Retinal pigment epithelial cell (primary cell): ENCODE results near the gene PRIMPOL.
"Not testable (repeated sequence)": the region's sequence is repeated elsewhere in the genome, so short reads cannot be mapped to it uniquely, and the experiment has no call there.

Source experiments
- DNase-seq: peaks from one replicate; pipeline ENCODE4 v3.0.0-alpha.2; 2010; ENCODE audit warnings: low read depth
- H3K4me3 ChIP-seq: 2 replicates; pipeline ENCODE4 v1.5.1; 2011; ENCODE audit warnings: mild to moderate bottlenecking, low read length, control low read depth, moderate library complexity
- TF ChIP-seq, protein P1 (sequence below): conservative IDR thresholded peaks from 2 replicates; pipeline ENCODE4 v1.5.1; 2011; ENCODE audit warnings: low read depth, low read length, control low read depth, inconsistent platforms

The PRIMPOL gene

DNA sequence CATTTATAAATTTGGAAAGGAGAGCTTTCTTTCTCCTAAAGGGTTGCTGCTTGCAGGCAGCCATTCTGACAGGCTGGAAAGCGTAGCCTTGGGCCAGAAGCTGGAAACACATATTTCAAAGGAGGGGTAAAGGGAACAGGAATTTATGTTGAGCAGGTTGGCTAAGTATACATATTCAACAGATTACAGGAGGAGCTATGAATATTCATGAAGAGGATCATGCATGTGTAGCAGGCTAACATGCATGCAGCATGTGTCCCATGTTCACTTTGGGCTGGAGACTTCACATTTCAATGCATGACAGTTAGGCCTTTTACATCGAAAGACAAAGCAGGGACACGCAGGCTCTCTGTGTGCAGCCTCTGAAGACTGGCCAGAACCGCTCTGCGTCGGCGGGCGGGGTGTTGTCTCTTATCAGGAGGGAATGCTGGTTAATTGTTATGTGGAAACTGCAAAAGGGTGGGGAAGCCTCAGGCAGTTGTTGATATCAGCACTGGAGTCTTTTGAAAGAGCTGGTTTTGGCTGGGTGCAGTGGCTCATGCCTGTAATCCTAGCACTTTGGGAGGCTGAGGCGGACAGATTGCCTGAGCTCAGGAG lies 31.8 kb upstream of the PRIMPOL start:
- TF ChIP-seq, protein P1, sequence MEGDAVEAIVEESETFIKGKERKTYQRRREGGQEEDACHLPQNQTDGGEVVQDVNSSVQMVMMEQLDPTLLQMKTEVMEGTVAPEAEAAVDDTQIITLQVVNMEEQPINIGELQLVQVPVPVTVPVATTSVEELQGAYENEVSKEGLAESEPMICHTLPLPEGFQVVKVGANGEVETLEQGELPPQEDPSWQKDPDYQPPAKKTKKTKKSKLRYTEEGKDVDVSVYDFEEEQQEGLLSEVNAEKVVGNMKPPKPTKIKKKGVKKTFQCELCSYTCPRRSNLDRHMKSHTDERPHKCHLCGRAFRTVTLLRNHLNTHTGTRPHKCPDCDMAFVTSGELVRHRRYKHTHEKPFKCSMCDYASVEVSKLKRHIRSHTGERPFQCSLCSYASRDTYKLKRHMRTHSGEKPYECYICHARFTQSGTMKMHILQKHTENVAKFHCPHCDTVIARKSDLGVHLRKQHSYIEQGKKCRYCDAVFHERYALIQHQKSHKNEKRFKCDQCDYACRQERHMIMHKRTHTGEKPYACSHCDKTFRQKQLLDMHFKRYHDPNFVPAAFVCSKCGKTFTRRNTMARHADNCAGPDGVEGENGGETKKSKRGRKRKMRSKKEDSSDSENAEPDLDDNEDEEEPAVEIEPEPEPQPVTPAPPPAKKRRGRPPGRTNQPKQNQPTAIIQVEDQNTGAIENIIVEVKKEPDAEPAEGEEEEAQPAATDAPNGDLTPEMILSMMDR: no peak
- no peak for DNase-seq
- H3K4me3 ChIP-seq: no peak overlapping the region

DNA sequence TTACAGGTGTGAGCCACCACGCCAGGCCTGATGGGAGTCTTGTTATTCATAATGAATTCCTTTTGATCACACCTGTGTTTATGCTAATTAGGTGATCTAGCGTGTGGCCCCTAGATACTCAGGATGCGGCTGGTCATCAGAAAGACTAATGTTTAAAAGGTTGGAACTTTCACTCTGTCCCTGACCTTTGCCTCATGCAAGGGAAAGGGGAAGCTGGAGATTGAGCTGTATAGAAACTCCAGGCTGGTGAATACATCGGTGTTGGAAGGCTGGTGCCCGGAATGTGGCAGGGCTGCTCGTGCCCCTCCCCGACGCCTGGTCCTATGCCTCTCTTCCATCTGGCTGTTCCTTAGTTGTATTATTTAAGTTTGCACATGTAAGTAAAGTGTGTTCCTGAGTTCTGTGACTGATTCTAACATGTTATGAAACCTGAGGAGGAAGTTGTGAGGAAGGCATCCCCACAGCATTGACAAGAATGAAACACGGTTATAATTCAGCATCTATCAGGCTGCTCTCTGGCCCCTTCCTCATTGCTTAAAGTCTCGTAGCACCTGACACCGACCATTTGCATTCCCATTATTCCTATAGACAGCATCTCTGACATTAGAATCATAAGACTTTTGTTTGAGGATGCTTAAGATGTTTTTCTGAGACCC lies 29.2 kb upstream of the PRIMPOL start:
- TF ChIP-seq, protein P1: no peak
- DNase-seq: no peak
- H3K4me3 ChIP-seq: no peak overlapping the region

DNA sequence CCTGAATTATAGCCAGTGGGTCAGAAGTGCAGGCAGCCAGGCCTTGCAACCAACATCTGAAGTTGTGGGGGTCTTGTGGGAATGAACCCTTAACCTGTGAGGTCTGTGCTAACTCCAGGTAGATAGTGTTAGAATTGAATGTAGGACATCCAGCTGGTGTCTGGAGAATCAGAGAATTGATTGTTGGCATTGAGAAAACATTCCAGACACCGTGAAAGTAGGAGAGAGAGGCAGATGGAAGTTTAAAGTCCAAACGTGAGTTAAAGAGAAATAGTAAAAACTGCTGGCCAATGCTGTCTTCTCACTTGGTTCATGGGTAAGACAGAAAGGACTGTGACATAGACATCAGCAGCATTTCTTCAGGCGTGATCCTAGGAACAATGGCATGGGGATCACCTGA lies 28.0 kb upstream of the PRIMPOL start:
- no peak for DNase-seq
- H3K4me3 ChIP-seq: no peak overlapping the region
- TF ChIP-seq, protein P1: no peak

DNA sequence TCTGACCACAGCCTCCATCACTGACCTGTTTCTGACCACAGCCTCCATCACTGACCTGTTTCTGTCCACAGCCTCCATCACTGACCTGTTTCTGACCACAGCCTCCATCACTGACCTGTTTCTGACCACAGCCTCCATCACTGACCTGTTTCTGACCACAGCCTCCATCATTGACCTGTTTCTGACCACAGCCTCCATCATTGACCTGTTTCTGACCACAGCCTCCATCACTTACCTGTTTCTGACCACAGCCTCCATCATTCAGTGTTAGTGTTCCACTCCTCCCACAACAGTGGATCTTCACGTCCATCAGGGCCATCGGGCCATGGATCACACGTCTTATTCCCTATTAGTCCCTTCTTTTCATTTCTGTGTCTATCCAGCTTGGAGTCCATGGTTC lies 25.0 kb upstream of the PRIMPOL start:
- not testable (repeated sequence) for DNase-seq, H3K4me3 ChIP-seq

DNA sequence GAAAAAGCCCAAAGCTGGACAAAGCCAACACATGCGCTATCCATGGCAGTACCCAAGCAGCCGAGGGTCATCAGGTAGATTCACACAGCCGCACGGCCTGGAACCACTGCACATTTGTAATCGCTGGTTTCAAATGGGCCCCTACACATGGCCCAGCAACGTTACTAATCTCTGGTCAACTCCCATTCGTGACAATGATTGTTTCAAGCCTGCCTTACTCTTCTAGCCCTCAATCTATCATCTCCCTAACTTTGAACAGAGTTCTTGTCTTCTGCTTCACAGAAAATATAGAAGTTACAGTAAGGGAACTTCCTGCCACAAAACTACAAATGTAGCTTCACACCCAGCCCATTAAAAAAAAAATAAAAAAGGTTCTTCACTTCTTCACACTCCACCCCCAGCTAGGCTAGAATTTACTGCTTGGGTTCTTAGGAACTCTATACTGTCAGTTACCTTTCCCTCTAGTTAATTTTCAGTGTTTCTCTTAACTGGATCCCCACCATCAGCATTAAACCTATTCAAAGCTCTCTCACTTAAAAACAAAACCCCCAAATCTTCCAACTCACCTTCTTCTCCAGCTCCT lies 24.5 kb upstream of the PRIMPOL start:
- TF ChIP-seq, protein P1: no peak
- no peak for DNase-seq
- no peak overlapping the region for H3K4me3 ChIP-seq

DNA sequence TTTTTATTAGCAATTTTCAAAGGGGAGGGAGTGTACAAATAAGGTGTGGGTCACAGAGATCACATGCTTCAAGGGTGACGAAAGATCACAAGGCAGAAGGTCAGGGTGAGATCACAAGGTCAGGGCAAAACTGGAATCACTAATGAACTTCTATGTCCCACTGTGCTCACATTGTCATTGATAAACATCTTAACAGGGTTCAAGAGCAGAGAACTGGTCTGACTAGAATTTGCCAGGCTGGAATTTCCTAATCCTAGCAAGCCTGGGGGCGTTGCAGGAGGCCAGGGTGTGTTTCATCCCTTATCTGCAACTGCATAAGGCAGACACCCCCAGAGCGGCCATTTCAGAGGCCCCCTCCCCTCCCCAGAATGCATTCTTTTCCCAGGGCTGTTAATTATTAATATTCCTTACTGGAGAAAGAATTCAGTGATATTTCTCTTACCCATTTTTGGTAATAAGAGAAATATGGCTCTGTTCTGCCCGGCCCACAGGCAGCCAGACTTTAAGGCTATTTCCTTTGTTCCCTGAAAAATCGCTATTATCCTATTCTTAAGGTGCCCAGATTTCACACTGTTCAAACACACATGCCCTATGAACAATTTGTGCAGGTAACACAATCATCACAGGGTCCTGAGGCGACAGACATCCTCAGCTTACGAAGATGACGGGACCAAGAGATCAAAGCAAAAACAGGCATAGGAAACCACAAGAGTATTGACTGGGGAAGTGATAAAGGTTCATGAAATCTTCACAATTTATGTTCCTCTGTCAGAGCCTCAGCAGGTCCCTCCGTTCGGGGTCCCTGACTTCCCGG lies 23.5 kb upstream of the PRIMPOL start:
- DNase-seq, H3K4me3 ChIP-seq: not testable (repeated sequence)

DNA sequence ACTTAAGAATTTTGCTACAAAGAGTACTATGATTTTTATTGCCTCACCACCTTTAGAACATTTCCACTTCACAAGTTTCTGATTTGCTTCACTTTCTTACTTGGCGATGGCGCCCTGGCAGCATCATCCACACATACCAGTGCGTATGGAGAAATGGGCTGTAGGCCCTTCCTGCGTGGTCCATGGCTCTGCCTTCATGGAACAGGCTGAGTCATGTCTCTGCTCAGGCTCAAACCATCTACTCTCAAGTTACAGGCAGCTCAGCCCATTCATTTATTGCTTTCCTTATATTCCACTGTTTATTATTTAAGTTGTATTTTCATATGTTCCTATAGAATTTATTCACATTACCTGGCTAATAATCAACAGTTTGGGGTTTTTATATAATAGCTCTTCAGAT lies 21.4 kb upstream of the PRIMPOL start:
- no peak overlapping the region for H3K4me3 ChIP-seq
- no peak for DNase-seq
- TF ChIP-seq, protein P1: no peak
